ENCODE results near the gene FKBP15.
A peak's percentile ranks its signal among the peaks of the same experiment; 100 is the strongest.

The FKBP15 gene

DNA sequence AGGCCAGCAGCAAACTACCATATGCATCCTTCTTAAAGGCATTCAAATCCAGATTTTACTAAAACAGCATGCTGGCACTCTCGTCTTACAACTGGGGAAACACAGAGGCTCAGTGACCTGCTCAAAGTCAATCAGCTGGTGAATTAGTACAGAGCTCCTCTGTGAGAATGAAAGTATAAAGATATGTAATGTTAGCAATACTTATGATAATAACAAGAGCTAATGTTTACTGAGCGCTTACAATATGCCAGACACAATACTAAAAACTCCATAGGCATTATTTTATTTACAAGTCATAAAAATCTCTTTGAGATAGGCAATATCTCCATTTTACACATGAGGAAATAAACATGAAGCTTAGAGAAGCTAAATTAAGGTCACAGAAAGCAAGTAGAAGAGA is 28.6 kb downstream of the FKBP15 start:
- intact Hi-C loops (cut with DNase I; ENCODE audit: low total_unique reads): no loop called here

DNA sequence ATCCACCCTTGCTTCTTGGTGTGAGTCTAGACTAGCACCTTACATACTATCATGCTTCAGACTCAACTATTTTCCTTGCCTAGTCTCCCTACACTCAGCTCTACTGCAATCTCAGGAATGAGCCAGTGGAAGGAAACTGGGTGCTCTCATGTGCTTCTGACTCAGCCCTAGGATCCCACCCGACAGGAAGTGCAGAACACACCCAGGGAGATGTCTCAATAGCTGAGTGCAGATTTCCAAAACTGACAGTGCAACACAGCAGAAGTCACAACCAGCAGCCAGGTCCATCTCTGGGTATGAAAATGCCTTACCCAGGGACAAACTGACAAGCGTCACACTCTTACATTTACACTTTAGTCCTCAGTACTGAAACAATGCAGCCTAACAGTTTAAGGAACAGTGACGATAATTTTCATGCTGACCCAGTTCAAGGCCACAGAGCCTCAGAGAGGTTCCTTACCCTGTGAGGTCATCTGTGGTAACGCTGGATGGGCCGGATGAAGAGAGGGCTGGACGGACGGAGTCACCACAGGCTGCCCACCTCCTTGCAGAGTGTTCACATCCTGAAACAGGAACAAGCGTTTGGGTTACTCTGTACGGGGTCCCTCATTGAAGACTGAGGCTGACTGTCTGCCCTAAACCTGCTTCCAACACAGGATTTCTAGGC is 33.0 kb downstream of the FKBP15 start:
- peak overlapping the region in 1 of 2 donors; percentile 29 for H3K27ac ChIP-seq
- DNase-seq: peak; percentile 82 to 86
- intact Hi-C loops (cut with DNase I; ENCODE audit: low total_unique reads): no loop called here

More for the DNA sequence above, 28.6 kb downstream of the FKBP15 start:
- Histone ChIP-seq H3K27me3 (no peaks in the 10 kb centered on the region), H3K27ac (no peak overlapping the region), H3K36me3 (peaks cover 63 to 80% (median 74%) of the 10 kb centered on the region in 3 donors), H3K4me1 (no peaks in the 10 kb centered on the region), H3K9me3 (no peaks in the 10 kb centered on the region), H3K4me3 (no peak overlapping the region)
- DNase-seq: no peak
- no peak for TF ChIP-seq CTCF (IDR thresholded peaks at IDR 0.05)

DNA sequence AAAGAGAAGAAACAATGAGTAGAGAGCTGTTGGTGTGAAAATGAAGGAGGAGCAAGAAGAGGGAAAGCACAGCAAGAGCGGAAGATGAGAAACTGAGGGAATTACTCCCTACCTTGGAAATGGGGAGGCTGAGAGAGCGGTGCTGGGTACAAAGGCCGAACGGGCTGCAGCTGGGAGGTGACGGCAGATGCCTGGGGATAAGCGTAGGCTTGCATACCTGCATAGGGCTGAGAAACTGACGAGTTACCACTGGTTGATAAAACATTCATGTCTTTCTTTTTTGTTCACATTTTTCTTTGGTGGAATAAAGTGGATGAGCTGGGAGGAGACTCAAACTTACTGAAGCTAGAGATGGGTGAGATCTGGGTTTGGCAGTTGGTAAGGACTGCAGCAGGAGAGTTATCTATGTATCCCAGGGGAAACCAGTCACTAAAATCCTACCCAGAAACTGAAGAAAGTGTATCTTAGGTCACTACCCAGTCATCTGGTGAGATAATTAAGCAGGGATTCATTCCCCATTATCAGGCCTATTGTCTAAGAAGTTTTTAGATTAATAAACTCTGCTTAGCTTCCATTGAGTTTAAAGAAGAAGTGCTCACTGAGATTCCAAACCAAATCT is 34.8 kb downstream of the FKBP15 start:
- Histone ChIP-seq H3K36me3 (peaks cover 85 to 96% (median 90%) of the 10 kb centered on the region in 3 donors), H3K4me3 (no peak overlapping the region), H3K4me1 (no peaks in the 10 kb centered on the region), H3K27me3 (no peaks in the 10 kb centered on the region), H3K9me3 (no peaks in the 10 kb centered on the region), H3K27ac (no peak overlapping the region)
- no peak for DNase-seq
- no peak for TF ChIP-seq CTCF (IDR thresholded peaks at IDR 0.05)
- intact Hi-C loops (cut with DNase I; ENCODE audit: low total_unique reads): no loop called here

More for the DNA sequence above, 33.0 kb downstream of the FKBP15 start:
- no peaks in the 10 kb centered on the region for H3K9me3 ChIP-seq
- H3K36me3 ChIP-seq: peaks cover 73 to 91% (median 82%) of the 10 kb centered on the region in 3 donors
- no peaks in the 10 kb centered on the region for H3K4me1 ChIP-seq
- no peak overlapping the region for H3K4me3 ChIP-seq
- TF ChIP-seq CTCF (IDR thresholded peaks at IDR 0.05): no peak
- H3K27me3 ChIP-seq: no peaks in the 10 kb centered on the region

DNA sequence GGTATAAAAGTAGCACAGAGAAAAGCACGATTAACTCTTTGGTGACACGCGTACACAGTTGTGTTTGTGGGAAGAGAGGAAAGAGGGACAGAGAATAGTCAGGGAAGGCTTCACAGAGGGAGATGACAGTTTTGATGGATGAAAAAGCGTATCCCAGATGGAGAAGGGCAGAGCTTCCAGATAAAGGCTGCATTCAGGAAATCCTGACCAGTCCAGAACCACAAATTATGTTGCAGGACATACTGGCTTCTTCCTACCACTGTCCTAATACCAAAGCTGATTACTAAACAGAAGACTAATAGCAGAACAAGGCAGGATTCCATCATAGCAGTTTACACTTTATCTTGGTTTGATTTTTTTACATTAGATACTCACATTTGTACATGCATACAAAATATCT is 35.8 kb downstream of the FKBP15 start:
- Histone ChIP-seq H3K4me3 (no peak overlapping the region), H3K4me1 (no peaks in the 10 kb centered on the region), H3K27ac (no peak overlapping the region), H3K36me3 (peaks cover 87 to 97% (median 89%) of the 10 kb centered on the region in 3 donors), H3K27me3 (no peaks in the 10 kb centered on the region), H3K9me3 (no peaks in the 10 kb centered on the region)
- intact Hi-C loops (cut with DNase I; ENCODE audit: low total_unique reads): no loop called here
- no peak for DNase-seq
- no peak for TF ChIP-seq CTCF (IDR thresholded peaks at IDR 0.05)

GRCh38 chr9:113184539-113184938 is 36.5 kb downstream of the FKBP15 start:
- Histone ChIP-seq H3K4me1 (no peaks in the 10 kb centered on the region), H3K36me3 (peaks cover 89 to 96% (median 91%) of the 10 kb centered on the region in 3 donors), H3K27ac (no peak overlapping the region), H3K9me3 (no peaks in the 10 kb centered on the region), H3K27me3 (no peaks in the 10 kb centered on the region), H3K4me3 (no peak overlapping the region)
- no peak for TF ChIP-seq CTCF (IDR thresholded peaks at IDR 0.05)
- intact Hi-C loops (cut with DNase I; ENCODE audit: low total_unique reads): no loop called here
- no peak for DNase-seq
